Stimulated activated naive CD4-positive, alpha-beta T cell treated with Interleukin-2 at 50 U/mL for 16 hours (primary cell): Measurements from ENCODE around the gene THOC2.
A peak's percentile ranks its signal among the peaks of the same experiment; 100 is the strongest.
"Not testable (repeated sequence)": the region's sequence is repeated elsewhere in the genome, so short reads cannot be mapped to it uniquely, and the experiment has no call there.

Experiments used
- DNase-seq: peaks from one replicate; lab custom pipeline; 2025; lab: John Stamatoyannopoulos, UW

Gene THOC2, protein sequence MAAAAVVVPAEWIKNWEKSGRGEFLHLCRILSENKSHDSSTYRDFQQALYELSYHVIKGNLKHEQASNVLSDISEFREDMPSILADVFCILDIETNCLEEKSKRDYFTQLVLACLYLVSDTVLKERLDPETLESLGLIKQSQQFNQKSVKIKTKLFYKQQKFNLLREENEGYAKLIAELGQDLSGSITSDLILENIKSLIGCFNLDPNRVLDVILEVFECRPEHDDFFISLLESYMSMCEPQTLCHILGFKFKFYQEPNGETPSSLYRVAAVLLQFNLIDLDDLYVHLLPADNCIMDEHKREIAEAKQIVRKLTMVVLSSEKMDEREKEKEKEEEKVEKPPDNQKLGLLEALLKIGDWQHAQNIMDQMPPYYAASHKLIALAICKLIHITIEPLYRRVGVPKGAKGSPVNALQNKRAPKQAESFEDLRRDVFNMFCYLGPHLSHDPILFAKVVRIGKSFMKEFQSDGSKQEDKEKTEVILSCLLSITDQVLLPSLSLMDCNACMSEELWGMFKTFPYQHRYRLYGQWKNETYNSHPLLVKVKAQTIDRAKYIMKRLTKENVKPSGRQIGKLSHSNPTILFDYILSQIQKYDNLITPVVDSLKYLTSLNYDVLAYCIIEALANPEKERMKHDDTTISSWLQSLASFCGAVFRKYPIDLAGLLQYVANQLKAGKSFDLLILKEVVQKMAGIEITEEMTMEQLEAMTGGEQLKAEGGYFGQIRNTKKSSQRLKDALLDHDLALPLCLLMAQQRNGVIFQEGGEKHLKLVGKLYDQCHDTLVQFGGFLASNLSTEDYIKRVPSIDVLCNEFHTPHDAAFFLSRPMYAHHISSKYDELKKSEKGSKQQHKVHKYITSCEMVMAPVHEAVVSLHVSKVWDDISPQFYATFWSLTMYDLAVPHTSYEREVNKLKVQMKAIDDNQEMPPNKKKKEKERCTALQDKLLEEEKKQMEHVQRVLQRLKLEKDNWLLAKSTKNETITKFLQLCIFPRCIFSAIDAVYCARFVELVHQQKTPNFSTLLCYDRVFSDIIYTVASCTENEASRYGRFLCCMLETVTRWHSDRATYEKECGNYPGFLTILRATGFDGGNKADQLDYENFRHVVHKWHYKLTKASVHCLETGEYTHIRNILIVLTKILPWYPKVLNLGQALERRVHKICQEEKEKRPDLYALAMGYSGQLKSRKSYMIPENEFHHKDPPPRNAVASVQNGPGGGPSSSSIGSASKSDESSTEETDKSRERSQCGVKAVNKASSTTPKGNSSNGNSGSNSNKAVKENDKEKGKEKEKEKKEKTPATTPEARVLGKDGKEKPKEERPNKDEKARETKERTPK (N-terminal part only)

DNA sequence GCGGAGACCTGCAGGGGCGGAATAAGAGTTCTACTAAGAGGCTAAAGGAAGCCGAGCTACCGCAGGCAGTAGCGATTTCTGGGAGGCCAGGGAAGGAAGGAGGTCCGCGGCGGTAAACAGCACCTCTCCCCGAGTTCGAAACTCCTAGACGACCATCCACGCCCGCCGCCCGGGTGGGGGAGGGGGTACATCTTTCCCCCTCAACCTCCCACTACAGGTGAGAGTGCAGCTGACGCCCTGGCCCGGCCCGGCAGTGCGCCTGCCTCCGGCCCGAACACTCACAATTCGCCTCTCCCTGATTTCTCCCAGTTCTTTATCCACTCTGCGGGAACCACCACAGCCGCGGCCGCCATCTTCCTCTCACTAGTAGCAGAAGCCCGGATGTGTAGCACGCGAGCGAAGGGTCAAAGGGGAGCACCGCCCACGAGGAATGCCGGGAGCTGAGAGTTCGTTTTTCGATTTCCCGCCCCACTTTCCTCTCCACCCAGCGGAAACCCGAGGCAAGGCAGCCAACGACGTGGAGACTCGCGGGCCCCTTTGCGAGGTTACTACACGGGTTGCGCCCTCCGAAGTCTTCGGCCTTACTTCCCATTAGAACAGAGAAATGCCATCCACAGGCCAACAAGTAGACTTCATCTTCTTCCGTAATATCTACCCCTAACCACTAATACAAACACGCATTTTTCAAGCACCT lies at the start of gene THOC2:
TSS of gene THOC2 (minus strand) at position 383 of the 694 bp plus-strand sequence. CDS start at position 353, 30 bp downstream.
- DNase-seq, result peak; percentile 77

DNA sequence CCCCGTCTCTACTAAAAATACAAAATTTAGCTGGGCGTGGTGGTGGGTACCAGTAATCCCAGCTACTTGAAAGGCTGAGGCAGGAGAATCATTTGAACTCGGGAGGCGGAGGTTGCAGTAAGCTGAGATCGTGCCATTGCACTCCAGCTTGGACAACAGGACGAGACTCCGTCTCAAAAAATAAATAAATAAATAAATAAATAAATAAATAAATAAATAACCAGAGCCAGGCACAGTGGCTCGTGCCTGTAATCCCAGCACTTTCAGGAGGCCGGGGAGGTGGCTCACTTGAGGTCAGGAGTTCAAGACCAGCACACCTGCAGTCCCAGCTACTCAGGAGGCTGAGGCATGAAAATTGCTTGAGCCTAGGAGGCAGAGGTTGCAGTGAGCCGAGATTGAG lies 48.9 kb upstream of the THOC2 start:
- DNase-seq, result not testable (repeated sequence)

DNA sequence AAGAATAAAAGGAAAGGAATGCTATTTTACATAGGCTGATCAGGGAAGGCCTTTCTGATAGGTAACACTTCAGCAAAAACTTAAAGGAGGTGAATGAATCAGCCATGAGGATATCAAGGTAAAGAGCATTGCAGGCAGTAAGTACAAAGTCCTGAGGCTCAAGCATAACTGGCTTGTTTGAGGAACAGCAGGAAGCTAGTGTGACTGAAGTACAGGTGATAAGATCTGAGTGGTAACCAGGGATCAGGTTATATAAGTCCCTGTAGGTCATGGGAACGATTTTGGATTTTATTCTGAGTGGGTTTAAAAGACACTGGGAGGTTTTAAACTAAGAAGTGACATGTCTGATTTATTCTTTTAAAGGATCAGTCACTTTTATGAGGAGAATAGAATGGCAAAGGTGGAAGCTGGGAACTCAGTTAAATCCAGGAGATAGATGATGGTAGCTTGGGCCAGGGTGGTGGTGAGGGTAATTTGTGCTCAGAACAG lies 47.1 kb upstream of the THOC2 start:
- DNase-seq, result no peak

DNA sequence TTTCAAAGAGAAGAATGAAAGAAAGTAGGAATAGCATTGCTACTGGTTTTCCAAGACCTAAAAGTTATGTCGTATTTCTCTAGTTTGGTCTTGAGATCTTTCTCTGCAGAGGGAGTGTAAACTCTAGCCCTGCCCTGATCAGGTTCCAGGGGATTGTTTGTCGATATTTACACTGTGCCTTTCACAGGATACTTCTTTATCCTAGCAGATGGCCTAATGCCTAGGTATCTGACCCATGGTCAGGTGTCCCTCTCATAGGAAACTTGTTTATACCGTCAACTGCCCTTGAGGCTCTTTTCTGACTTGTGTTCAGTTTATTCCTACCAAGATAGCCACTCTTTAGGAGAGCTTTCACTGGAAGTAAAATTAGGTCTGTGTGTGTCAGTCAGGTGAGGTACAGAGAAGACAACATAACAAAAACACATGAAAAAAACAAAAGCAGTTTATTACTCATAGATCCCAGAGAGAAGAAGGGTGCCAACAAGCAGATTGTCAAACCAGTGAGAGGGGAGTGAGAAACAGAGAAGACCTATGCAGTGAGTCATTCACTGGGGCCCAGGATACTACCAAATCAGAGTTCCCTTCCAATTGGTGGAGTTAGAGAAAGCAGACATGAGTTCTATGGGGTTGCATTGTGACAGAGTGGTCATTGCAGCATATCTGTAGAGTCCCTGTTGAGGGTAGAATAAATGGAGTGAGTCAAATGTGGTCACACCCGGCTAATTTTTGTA lies 40.6 kb upstream of the THOC2 start:
- DNase-seq, result no peak

DNA sequence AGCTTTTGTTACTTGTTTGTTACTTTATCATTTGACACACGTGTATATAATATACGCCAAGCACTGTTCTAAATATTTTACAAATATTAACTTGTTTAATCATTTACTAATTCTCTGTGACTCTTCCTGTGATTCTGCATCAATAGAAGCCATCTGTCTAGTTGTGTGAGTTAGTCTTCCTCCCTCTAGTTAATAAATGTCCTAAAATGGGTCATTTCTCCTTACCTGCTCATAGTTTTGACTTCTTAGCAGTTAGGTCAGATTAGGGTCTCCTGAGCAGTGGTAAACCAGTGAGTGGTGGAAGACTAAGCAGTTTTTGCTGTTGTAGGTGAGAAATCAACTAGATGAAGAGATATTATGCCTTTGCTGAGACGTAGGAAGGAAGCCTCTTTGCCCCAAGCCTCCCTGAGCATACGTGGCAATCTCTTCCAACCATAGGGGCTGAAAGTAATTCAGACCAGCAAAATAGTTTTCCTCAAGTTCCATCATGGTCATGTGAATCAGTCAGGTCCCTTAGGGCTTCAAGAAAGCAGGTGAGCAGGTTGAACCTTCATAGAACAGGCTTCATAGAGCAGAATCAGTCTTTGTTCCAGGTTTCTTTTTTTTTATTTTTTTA lies 38.7 kb upstream of the THOC2 start:
- DNase-seq, result no peak

DNA sequence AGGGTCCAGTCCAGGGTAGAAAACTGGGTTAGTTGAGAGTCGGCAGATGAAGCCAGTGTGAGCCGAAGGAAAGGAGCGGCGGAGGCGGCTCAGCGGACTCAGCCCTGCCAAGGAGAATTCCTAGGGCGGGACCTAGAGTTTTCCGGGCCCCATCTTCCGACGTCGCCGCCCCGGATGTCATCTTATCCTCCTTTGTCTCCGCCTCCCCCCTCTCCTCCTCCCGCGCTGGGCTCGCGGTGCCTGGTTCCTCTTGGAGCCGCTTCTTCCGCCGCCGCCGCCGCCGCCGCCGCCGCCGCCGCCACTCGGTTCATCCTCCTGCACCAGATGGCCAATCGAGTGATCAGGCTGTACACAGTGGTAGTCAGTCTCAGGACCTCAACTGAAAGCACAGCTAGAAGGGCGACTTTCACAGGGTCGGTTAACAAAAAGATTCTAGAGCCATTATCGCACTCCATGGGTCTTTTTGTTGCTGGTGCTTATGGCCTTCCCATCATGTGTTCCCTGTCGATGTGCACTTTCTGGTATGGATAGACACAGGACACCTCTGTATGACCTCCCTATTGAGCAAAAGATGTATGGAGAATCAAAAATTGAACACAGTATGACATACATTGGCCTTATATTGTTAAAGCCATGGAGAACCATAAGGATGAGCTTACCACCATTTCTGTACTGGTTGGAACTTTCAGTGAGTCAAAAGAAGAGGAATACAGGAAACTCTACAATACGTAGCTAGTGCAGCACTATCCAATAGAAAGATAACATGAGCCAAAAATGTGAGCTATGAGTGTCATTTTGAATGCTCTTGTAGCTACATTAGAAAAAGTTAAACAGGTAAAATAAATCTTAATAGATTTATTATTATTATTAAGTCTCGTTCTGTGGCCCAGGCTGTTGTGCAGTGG lies 32.4 kb upstream of the THOC2 start:
- DNase-seq, result peak; percentile 50

DNA sequence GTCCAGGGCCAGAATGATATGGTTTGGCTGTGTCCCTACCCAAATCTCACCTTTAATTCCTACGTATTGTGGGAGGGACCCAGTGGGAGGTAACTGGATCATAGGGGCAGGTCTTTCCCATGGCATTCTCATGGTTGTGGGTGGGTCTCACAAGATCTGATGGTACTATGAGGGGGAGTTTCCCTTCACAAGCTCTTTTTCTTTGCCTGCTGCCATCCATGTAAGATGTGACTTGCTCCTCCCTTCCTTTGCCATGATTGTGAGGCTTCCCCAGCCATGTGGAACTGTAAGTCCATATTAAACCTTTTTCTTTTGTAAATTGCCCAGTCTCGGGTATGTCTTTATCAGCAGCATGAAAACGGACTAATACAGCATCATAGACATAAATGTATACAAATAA lies 27.0 kb upstream of the THOC2 start:
- not testable (repeated sequence) for DNase-seq

DNA sequence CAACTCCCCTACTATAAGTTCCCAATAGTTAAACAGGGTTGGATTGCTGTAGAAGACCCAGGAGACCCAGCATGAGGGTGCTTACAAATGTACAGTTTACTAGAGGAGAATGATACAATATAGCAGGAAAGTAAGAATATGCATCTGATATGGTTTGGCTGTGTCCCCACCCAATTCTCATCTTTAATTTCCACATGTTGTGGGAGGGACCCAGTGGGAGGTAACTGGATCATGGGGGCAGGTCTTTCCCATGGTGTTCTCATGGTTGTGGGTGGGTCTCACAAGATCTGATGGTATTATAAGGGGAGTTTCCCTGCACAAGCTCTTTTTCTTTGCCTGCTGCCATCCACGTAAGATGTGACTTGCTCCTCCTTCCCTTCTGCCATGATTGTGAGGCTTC lies 24.9 kb upstream of the THOC2 start:
- DNase-seq, result not testable (repeated sequence)

DNA sequence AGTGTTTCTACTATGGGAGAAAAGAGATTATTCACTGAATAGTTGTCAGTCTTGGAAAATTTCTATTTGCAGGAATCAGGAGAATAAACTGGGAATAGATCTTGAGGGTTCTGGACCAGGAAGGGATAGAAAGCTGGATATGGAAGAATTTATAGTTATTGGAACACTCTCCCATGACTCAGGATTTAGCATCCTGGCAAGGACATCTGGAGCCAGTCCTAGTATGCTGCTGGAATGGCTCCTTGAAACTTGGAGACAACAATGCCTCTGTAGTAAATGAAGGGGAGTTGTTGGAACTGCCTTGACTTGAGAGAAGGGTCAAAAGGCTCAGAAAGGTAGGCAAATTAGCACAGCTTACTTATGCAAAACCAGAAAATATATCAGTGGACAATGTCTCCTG lies 23.5 kb upstream of the THOC2 start:
- no peak for DNase-seq

DNA sequence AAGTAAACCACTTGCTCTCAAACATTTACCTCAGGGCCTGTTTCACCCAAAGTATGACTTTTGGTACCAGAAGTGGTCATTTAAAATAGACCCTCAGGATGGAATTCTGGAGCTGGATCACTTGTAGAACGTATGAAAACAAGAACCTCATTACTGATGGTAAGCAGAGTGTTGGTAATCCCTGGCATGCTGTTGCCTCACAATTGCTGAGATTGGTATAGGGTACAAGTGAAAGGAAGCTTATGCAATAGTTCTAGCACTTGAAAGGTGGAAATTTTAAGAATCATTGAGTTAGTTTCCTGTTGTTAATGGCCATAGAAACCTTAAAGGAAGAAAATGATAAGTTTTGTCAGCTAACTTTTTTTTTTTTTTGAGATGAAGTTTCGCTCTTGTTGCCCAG lies 22.3 kb upstream of the THOC2 start:
- no peak for DNase-seq

DNA sequence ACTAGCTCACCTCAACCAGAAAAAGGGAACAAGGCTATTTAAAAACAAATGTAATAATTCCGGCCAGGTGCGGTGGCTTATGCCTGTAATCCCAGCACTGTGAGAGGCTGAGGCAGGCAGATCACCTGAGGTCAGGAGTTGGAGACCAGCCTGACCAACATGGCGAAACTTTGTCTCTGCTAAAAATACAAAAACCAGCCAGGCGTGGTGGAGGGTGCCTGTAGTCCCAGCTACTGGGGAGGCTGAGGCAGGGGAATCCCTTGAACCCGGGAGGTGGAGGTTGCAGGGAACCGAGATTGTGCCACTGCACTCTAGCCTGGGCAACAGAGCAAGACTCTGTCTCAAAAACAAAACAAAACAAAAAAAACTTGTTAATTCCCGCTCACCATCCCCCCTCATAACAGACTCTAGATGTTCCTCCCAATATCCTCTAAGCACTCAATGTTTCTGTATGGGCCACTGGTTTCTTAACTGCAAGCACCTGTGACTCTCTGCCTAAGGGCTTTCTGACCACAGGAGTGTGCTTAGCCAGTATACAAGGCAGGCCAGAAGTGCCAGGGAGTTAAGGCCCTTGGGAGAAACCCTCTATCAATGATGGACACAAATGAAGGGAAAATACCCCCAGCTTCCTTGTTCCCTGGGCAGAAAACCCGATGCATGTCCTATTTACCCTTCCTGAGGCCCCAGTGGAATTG lies 21.0 kb upstream of the THOC2 start:
- no peak for DNase-seq

DNA sequence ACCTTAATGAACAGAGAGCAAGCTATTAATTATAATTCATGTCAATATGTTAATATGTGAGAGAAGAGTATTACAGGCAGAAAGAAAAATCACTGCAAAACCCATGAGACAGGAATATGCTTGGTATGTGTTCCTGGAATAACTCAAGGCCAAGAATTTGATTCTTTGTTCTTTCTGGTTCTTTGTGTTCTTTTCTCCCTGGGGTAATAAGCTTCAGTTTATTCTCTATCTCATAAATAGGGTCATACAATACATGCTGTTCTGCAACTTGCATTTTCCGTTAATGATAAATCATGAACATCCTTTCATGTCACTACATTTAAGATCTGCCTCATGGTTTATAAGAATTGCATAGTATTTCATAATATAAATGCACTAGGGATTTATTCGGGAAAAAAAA lies 16.8 kb upstream of the THOC2 start:
- DNase-seq, result no peak

DNA sequence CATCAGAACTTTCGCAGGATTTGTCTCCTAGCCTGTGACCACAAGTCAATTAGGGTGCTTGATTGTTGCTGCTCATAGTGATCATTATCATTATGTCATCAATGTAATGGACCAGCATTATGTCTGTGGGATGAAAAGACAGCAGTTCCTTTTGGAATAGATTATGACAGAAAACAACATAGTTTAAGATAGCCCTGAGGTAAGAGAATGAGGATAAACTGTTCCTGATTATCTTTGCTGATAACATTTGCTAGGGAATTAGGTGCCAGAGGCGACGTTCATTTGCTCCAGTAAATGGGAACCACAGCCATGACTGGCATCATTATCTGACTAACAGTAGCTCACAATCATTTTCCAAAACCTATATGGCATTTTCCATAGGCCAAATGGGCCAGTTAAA lies 12.7 kb upstream of the THOC2 start:
- no peak for DNase-seq

DNA sequence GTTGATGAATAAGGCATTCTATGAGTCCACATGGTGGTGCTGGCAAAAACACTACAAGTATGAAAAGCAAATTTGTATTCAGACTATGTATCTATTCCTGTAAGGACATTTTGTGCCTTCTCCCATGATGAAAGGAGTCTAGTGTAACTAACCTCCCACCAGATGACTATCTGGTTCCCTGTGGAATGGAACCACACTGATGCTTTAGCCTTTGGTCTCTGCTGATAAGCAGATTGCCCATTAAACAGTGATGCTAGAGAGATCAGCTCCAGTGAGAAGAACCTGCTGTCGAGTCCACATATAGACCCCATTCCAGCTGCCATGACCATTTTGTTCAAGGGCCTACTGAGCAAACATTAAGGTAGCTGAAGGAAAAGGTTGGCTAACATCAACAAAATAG lies 10.5 kb upstream of the THOC2 start:
- DNase-seq, result no peak

DNA sequence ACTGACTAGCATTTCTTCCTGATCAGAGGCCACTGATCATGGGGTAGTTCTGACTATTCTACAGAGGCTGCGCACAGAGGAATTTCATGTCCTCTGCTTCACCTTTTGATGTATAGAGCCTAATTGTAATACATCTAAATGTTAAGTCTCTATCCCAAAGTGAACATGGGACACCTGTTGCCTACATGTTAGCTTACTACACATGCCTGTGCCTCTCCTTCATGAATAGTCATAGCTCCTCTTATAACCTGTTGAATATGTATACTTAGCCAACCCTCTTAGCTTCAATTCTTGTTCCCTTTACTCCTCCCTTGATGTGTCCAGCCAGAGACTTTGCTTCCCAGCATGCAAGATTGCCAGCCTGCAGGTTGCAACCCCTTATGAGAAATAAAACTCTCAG lies 9.6 kb upstream of the THOC2 start:
- DNase-seq, result no peak

DNA sequence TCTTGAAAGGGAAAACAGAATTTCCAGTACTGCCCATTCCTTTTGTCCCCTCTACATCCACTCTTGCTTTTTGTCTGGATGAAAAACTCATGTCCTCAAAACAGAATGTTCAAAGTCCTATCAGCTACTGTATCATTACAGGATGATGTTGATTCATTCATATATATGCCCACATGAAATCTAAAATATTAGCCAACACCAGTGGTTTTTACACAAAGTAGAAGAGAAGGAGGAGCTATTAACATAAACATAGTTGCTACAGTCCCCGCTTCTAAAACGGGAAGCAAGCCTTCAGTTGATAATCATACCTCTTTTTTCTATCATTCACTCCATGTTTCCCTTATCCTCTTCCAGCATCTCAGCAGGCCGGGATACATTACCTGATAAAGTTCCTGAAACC lies 7.7 kb upstream of the THOC2 start:
- no peak for DNase-seq

DNA sequence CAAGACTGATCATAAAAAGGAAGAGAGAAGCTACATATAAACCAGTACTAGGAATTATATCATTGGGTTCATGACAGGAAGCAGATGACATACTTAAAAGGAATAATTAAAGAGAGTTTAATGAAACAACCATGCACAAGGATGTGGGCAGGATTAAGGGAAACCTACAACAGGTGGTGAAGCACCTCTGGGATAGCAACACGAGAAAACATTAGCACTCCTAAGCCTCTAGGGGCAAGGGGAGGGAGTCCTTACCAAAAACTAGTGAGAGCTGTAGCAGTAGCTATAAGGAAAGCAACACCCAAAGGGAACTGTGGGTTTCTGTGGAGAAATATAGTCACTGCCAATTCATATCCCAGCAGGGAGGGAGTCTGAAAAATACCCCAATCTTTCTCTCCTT lies 7.2 kb upstream of the THOC2 start:
- no peak for DNase-seq

DNA sequence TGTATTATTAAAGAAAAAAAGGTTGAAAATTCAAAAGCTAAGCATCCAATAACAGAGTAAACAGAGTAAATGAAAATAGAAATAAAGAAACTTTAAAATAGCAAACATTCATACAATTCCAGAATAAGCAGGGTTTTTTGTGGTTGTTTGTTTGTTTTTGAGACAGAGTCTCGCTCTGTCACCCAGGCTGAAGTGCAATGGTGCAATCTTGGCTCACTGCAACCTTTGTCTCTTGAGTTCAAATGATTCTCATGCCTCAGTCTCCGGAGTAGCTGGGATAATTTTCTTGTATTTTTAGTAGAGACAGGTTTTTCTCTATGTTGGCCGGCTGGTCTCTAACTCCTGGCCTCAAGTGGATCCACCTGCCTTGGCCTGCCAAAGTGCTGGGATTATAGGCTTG lies 6.6 kb upstream of the THOC2 start:
- no peak for DNase-seq
